ENCODE data around the gene GDF7. TPM values are rescaled to one million over a fixed set of nuclear protein-coding genes. Genes with fewer than 3 reads are reported as not detected.

GDF7 gene
- total RNA-seq, 1 experiment from 2014 or later = 0.04 TPM

GRCh38 chr2:20620696-20621365 is 46.1 kb upstream of the GDF7 start:
- no peaks in the 10 kb centered on the region for H3K23me2 ChIP-seq (ENCODE audit: insufficient read length, low read depth, low read length, poor library complexity, severe bottlenecking)
- no peak for DNase-seq
- no peak overlapping the region for H3K4me2 ChIP-seq (ENCODE audit: insufficient read depth, insufficient read length, low read length)
- H3K27ac Mint-ChIP-seq = no peak overlapping the region; a peak in 1 of 7 replicates
- H4K8ac ChIP-seq (replicated peaks; ENCODE audit: insufficient read length, low read depth, low read length) = no peak overlapping the region
- H3K14ac ChIP-seq (ENCODE audit: insufficient read depth, low read length) = no peak overlapping the region
- no peaks in the 10 kb centered on the region for H3K27me3 Mint-ChIP-seq (ENCODE audit: low read depth)
- H3K56ac ChIP-seq (ENCODE audit: insufficient read length, low read depth, low read length) = no peak overlapping the region
- no peaks in the 10 kb centered on the region for H4K20me1 ChIP-seq (ENCODE audit: control insufficient read depth, insufficient read depth, insufficient read length)
- no peak for TF ChIP-seq CTCF (conservative IDR thresholded peaks at IDR 0.05)
- no peak overlapping the region for H3T11ph ChIP-seq (ENCODE audit: low read length)
- H2AK5ac ChIP-seq (ENCODE audit: insufficient read length, low read length) = no peak overlapping the region
- H3K4me3 Mint-ChIP-seq = no peak overlapping the region
- peaks cover 0 to 8% (median 6%) of the 10 kb centered on the region in 3 experiments; a peak in 3 of 7 replicates for H3K36me3 Mint-ChIP-seq (ENCODE audit: insufficient read depth in 1 of 3, low read depth in 3 of 3)
- no peaks in the 10 kb centered on the region for H3K9me3 Mint-ChIP-seq
- H3K23ac ChIP-seq (ENCODE audit: insufficient read length, low read depth, low read length) = no peak overlapping the region
- H3K79me2 ChIP-seq (ENCODE audit: insufficient read depth, low read length) = no peaks in the 10 kb centered on the region
- no peak overlapping the region for H3K27ac ChIP-seq (ENCODE audit: insufficient read length, low read depth, low read length)
- H4K5ac ChIP-seq (ENCODE audit: insufficient read length, low read depth, low read length) = no peak overlapping the region
- no peak overlapping the region for H3K4ac ChIP-seq (ENCODE audit: low read depth, low read length)
- WGBS (ENCODE audit: extremely low coverage, insufficient read length, low lambda C conversion rate) = no CpG with 5 or more reads among the region's 4 CpGs
- no peaks in the 10 kb centered on the region for H3K27me3 ChIP-seq (ENCODE audit: insufficient read depth, low read length)
- peaks cover 8 to 13% of the 10 kb centered on the region in 2 experiments for H3K4me1 Mint-ChIP-seq
- no peak overlapping the region for H2BK12ac ChIP-seq (ENCODE audit: insufficient read length, low read depth, low read length)
- no peak overlapping the region for H3K18ac ChIP-seq (ENCODE audit: insufficient read length, low read depth, low read length)
- no peak overlapping the region for H3K9ac ChIP-seq (ENCODE audit: extremely low read depth, insufficient read length, low read length)
- H2BK5ac ChIP-seq (ENCODE audit: insufficient read length, low read length) = no peak overlapping the region
- H2BK120ac ChIP-seq (ENCODE audit: low read depth, low read length, poor library complexity, severe bottlenecking) = no peak overlapping the region
- no peaks in the 10 kb centered on the region for H3K9me3 ChIP-seq (ENCODE audit: control insufficient read depth, low read depth, low read length)
- no peak overlapping the region for H2BK15ac ChIP-seq (ENCODE audit: low read depth, low read length)
- no peaks in the 10 kb centered on the region for H3K4me1 ChIP-seq (ENCODE audit: insufficient read depth, low read length)
- no peaks in the 10 kb centered on the region for H3K79me1 ChIP-seq (ENCODE audit: insufficient read depth, low read depth, low read length, poor library complexity, severe bottlenecking)
- H4K91ac ChIP-seq (ENCODE audit: insufficient read length, low read depth, low read length) = no peak overlapping the region
- H2BK20ac ChIP-seq (ENCODE audit: low read depth, low read length, poor library complexity, severe bottlenecking) = no peak overlapping the region
- H2AFZ ChIP-seq (ENCODE audit: low read length) = no peak overlapping the region

All from H9 (cell line).